BE2C (cell line): ENCODE measurements around the gene MEIS2.

Experiments used
- DNase-seq: peaks from one replicate; pipeline ENCODE4 v3.0.0-alpha.2; 2020
- H3K27me3 ChIP-seq: fragments of 250-450 bp; sonication (Bioruptor Pico); 2 replicates; pipeline ENCODE4 v1.5.1; 2020; ENCODE audit warnings: mild to moderate bottlenecking
- H3K36me3 ChIP-seq: fragments of 250-450 bp; sonication (Bioruptor Pico); 2 replicates; pipeline ENCODE4 v1.5.1; 2020; ENCODE audit warnings: mild to moderate bottlenecking
- H3K4me1 ChIP-seq: fragments of 250-450 bp; sonication (Bioruptor Pico); 2 replicates; pipeline ENCODE4 v1.5.1; 2020
- H3K4me3 ChIP-seq: 2 replicates; pipeline ENCODE4 v1.5.1; 2011; ENCODE audit warnings: low read depth, low read length
- H3K9me3 ChIP-seq: fragments of 250-450 bp; sonication (Bioruptor Pico); 2 replicates; pipeline ENCODE4 v1.5.1; 2020
- TF ChIP-seq, protein P1 (sequence below): IDR thresholded peaks from 2 replicates; pipeline ENCODE4 v1.5.1; 2012; ENCODE audit warnings: mild to moderate bottlenecking, low read depth, low read length

The MEIS2 gene

DNA sequence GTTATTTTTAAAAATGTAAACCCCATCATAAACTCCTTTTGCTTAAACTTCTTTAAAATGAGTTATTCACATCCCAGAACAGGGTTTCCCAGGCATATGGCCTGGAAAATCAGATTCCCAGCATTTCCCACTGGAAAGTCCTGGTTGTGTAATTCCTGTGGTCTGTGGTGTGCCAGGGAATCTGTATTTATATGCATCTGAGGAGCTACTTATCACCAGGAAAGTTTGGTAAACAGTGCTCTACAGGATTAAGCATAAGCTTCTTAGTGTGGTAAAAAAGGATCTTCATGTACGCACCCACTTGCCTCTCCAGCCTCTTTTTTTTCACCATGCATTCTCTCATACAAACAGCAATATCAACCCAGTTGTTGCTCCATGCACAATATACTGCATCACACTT is 28.2 kb downstream of the MEIS2 start:
- DNase-seq, result no peak
- Histone ChIP-seq H3K4me3 (no peak overlapping the region), H3K27me3 (no peaks in the 10 kb centered on the region), H3K4me1 (peaks cover 8% of the 10 kb centered on the region; the same call in 1 of the 2 replicates), H3K36me3 (peaks cover 97% of the 10 kb centered on the region), H3K9me3 (no peaks in the 10 kb centered on the region)
- TF ChIP-seq, protein P1, sequence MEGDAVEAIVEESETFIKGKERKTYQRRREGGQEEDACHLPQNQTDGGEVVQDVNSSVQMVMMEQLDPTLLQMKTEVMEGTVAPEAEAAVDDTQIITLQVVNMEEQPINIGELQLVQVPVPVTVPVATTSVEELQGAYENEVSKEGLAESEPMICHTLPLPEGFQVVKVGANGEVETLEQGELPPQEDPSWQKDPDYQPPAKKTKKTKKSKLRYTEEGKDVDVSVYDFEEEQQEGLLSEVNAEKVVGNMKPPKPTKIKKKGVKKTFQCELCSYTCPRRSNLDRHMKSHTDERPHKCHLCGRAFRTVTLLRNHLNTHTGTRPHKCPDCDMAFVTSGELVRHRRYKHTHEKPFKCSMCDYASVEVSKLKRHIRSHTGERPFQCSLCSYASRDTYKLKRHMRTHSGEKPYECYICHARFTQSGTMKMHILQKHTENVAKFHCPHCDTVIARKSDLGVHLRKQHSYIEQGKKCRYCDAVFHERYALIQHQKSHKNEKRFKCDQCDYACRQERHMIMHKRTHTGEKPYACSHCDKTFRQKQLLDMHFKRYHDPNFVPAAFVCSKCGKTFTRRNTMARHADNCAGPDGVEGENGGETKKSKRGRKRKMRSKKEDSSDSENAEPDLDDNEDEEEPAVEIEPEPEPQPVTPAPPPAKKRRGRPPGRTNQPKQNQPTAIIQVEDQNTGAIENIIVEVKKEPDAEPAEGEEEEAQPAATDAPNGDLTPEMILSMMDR, result no peak

DNA sequence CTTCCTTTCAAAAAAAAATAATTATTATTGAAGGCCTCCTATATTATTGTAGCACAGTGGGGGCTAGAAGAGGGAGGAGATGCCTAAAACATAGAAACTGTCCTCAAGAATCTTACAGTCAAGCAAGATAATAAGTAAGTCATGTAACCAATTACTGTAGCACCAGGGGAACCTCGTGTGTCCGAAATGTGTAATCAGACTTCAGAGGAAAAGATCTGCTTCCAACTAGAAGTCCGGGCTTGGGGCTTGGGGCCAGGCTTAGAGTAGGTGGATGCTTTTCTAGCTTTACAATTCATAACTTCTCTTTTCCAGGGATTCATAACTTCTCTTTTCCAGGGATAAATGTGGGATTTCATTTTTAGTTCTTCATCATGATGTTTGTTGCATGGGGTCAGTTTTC is 29.2 kb downstream of the MEIS2 start:
- H3K27me3 ChIP-seq, result no peaks in the 10 kb centered on the region
- no peak overlapping the region for H3K4me3 ChIP-seq
- TF ChIP-seq, protein P1, result no peak
- H3K4me1 ChIP-seq, result 0 out of 2 replicates have a peak, but pooled peaks cover under 1% of the 10 kb centered on the region
- DNase-seq, result no peak
- H3K36me3 ChIP-seq, result peaks cover 97% of the 10 kb centered on the region
- no peaks in the 10 kb centered on the region for H3K9me3 ChIP-seq

DNA sequence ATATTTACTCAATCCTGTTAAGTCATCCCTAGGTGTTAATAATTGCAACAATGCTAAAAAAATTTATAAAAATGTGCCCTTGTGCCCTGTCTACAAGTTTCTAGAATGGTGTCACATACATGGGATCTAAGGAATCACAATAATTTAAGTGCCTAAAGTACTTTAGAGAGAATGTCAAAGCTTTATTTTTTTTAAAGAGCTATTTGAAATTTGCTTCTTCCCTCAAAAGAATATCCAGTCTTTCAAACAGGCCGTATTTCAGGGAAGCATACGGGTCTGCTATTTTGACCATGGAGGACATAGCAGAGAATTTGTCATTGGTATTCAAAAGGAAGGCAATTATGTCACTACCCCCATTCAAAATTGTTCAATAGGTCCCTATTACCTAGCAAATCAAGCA is 29.7 kb downstream of the MEIS2 start:
- no peak overlapping the region for H3K4me3 ChIP-seq
- H3K4me1 ChIP-seq, result no peaks in the 10 kb centered on the region
- DNase-seq, result no peak
- H3K9me3 ChIP-seq, result no peaks in the 10 kb centered on the region
- peaks cover 97% of the 10 kb centered on the region for H3K36me3 ChIP-seq
- H3K27me3 ChIP-seq, result no peaks in the 10 kb centered on the region
- TF ChIP-seq, protein P1, result no peak

DNA sequence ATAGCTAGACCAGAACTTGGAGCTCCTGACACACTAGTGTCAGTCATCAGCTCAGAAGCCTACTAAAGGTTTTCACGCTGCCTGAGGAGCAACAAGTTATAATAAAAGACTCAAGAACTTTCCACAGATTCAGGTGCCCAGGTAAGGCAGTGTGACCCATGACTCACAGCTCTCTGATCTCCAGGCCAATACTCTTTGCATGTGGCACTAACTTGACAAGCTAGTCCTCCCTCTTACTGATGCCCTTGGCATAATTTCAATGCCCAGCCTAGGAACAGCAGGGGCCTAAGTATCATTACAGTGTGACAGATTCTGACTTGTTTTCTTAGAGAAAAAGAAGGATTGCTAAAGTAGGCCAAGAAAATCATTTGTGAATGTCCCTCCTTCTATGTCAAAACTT is 38.4 kb downstream of the MEIS2 start:
- Histone ChIP-seq H3K27me3 (no peaks in the 10 kb centered on the region), H3K4me1 (peaks cover 7% of the 10 kb centered on the region), H3K9me3 (no peaks in the 10 kb centered on the region), H3K4me3 (no peak overlapping the region), H3K36me3 (peaks cover 73% of the 10 kb centered on the region)
- no peak for DNase-seq
- TF ChIP-seq, protein P1, result no peak

DNA sequence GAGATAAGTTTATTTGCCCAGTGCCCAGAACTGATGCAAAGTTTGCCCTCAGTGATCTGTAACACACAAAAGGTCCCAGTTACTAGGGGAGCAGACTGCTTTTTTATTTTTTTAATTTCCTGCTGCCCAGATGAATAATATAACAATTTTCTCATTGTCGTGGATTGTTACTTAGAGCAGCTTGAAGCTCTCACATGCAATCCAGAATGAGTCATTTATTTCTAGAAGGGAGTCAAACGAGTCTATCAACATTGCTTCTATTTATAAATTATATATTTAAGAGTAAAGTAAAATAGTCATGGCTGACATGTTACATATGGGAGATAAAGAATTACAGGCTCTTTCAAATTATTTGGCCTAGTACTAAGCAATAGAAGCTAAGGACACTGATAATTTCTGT is 41.3 kb downstream of the MEIS2 start:
- DNase-seq, result no peak
- Histone ChIP-seq H3K4me1 (peaks cover 7% of the 10 kb centered on the region), H3K4me3 (no peak overlapping the region), H3K27me3 (no peaks in the 10 kb centered on the region), H3K36me3 (peaks cover 71% of the 10 kb centered on the region), H3K9me3 (no peaks in the 10 kb centered on the region)
- TF ChIP-seq, protein P1, result no peak

DNA sequence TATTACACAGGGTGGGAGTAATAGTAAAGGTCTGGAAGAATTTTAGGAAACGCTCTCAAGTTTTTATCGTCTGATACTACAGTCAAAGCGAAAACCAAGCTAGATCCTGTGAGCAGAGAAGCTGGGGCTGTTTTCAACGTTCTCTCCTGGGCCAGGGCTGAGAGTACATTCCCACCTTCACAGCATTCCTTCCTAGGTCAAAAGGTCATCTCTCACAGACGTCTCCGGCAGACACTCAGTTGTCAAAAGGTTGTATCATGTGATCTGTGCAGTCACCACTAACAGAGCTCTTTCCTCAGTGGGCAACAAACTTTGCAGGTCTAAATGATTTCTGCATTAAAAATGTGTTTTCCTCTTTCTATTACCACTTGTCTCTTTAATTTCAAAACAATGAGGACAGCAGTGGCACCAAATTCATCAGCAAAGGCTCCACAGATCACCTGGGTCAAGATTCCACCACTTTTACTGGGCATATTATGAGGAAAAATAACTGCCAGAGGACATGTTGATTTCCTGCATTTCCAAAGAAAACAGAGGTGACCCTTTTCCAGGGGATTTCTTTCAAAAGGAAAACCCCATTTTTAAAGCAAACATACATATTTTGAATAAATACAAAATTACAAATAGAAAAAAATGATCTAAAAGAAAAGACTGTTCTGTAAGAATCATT is 41.9 kb downstream of the MEIS2 start:
- Histone ChIP-seq H3K36me3 (peaks cover 72% of the 10 kb centered on the region), H3K4me1 (peaks cover 7% of the 10 kb centered on the region), H3K4me3 (no peak overlapping the region), H3K27me3 (no peaks in the 10 kb centered on the region), H3K9me3 (no peaks in the 10 kb centered on the region)
- TF ChIP-seq, protein P1, result no peak
- no peak for DNase-seq
